Stimulated activated naive B cell treated with anti-CD40 and anti-IgM and Interleukin-4, amounts not matched to agents 10 μg/mL and 1 μg/mL and 100 μg/mL, for 72 hours (primary cell): ENCODE data around the gene SFRP2.
A peak's percentile ranks its signal among the peaks of the same experiment; 100 is the strongest.

Experiments used
- ATAC-seq, 2 donors: fragments of 150-1000 bp; cut with Tn5 transposase; replicated peaks; 2 replicates each; pipeline ENCODE4 v1.10.0; 2021; ENCODE audit warnings: moderate library complexity in 1 of 2
- DNase-seq: peaks from one replicate; pipeline ENCODE4 v3.0.0; 2021
- H3K27ac Mint-ChIP-seq: one replicate; pipeline ENCODE4 v1.8.0; 2022; ENCODE audit warnings: mild to moderate bottlenecking, mixed read lengths
- H3K27me3 Mint-ChIP-seq, 2 donors: one replicate each; pipeline ENCODE4 v1.8.0; 2022; ENCODE audit warnings: mixed read lengths in 2 of 2
- H3K36me3 Mint-ChIP-seq, 2 donors: one replicate each; pipeline ENCODE4 v1.8.0; 2022; ENCODE audit warnings: mixed read lengths in 2 of 2, mild to moderate bottlenecking in 1 of 2
- H3K4me1 Mint-ChIP-seq, 2 donors: one replicate each; pipeline ENCODE4 v1.8.0; 2022; ENCODE audit warnings: mixed read lengths in 2 of 2, mild to moderate bottlenecking in 1 of 2
- H3K4me3 Mint-ChIP-seq, 2 donors: one replicate each; pipeline ENCODE4 v1.8.0; 2022; ENCODE audit warnings: mild to moderate bottlenecking in 2 of 2, mixed read lengths in 2 of 2, moderate library complexity in 1 of 2
- H3K9me3 Mint-ChIP-seq, 2 donors: one replicate each; pipeline ENCODE4 v1.8.0; 2022; ENCODE audit warnings: mixed read lengths in 2 of 2, mild to moderate bottlenecking in 1 of 2

Gene SFRP2

GRCh38 chr4:153789741-153790499 is 1.0 kb upstream of the SFRP2 start:
- DNase-seq: no peak
- H3K9me3 Mint-ChIP-seq: no peaks in the 10 kb centered on the region
- H3K27ac Mint-ChIP-seq: no peak overlapping the region
- peaks cover 32 to 56% of the 10 kb centered on the region in 2 donors for H3K4me1 Mint-ChIP-seq
- peaks cover 1 to 3% of the 10 kb centered on the region in 2 donors for H3K36me3 Mint-ChIP-seq
- H3K4me3 Mint-ChIP-seq: peak overlapping the region; percentile 48 to 93
- H3K27me3 Mint-ChIP-seq: peaks cover 63 to 100% of the 10 kb centered on the region in 2 donors
- no peak for ATAC-seq

GRCh38 chr4:153788051-153788412 is 851 bp downstream of the SFRP2 start:
- no peak for DNase-seq
- Mint-ChIP-seq H3K4me3 (peak overlapping the region; percentile 82 to 83), H3K27me3 (peaks cover 57 to 98% of the 10 kb centered on the region in 2 donors), H3K9me3 (no peaks in the 10 kb centered on the region), H3K4me1 (peaks cover 31 to 53% of the 10 kb centered on the region in 2 donors), H3K36me3 (peaks cover 1 to 3% of the 10 kb centered on the region in 2 donors), H3K27ac (peak overlapping the region; percentile 81)
- no peak for ATAC-seq

DNA sequence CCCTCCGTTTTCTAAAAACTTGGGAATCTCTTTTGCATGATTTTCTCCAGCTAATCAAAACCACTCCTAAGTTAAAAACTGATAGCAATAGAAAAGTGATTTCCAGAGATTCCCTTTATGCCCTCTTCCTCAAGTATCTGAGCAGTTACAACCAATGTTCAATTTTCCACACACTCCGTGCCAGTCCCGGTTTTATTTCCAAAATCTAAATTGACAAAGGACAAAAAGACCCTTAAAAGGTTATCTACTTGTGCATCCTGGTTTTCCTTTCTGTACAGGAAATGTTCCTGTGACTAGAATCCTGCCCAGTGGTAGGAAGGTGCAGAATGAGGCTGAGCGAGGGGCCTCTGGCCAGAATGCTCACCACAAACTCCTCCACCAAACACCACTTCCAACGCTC is 1.3 kb downstream of the SFRP2 start:
- Mint-ChIP-seq H3K4me3 (peak overlapping the region; percentile 82 to 83), H3K27me3 (peaks cover 52 to 95% of the 10 kb centered on the region in 2 donors), H3K4me1 (peaks cover 28 to 48% of the 10 kb centered on the region in 2 donors), H3K9me3 (no peaks in the 10 kb centered on the region), H3K36me3 (peaks cover 1 to 3% of the 10 kb centered on the region in 2 donors), H3K27ac (peak overlapping the region; percentile 81)
- no peak for ATAC-seq
- no peak for DNase-seq

DNA sequence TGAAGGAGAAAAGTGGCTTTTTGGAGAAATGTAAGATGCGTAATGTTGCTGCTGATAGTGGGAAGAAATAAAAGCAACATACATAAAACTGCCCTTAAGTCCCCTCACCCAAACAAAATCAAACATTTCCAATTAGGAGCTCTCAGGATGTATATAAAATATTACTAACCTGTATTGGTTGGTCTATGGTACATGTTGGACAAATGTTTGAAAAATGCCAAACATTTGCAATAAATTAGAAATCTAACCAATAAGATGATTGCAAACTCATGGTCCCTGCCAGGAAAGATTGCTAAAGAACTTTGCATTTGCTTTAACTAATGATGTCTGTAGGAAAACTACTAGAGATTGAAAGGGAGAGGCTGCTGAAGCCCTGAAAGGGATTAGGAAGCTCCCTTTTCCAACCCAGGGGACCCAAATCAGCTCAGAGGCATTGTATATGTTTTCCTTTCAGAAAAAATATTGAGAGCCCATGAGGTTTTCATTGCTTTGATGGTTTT is 1.8 kb downstream of the SFRP2 start:
- H3K36me3 Mint-ChIP-seq: peaks cover 1 to 3% of the 10 kb centered on the region in 2 donors
- no peak overlapping the region for H3K4me3 Mint-ChIP-seq
- no peak overlapping the region for H3K27ac Mint-ChIP-seq
- ATAC-seq (no peak), DNase-seq (no peak)
- no peaks in the 10 kb centered on the region for H3K9me3 Mint-ChIP-seq
- H3K27me3 Mint-ChIP-seq: peaks cover 48 to 95% of the 10 kb centered on the region in 2 donors
- H3K4me1 Mint-ChIP-seq: peaks cover 25 to 43% of the 10 kb centered on the region in 2 donors

DNA sequence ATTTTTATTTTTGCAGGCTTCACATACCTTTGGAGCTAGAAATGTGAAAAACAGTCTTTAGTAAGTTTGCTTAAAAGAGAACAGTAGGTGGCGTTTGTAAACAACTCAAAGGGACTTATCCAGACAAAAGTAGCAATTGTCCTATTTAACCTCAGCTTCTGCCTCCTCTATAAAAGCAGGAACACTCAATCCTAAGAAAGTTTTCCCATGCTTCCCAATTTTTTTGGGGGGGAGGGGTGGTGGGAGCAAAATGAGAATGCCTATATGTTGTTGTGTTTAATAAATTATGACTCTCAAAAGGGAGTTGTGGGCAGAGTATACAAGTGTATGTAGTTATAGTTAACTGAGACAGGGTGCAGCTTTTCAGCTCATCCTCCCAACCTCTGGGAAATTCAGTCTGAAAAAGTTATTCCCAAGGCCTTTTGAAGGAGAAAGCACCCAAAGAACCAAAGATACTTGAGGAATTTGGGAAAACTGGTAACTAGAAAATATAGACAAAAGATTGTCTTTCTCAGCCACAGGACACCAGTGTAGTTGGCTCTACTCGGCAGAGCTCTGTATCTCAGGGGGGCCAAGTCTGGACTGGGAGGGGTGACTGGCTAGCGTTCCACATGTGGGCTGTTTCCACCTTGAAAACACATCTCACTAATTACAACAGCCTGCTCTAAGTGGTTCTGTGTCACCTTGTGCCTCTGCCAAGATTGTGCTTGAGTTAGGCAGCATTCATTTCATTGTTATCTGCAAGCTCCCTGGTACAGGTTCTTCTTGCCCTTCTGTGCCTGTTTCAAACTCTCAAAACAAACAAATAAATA is 2.8 kb downstream of the SFRP2 start:
- ATAC-seq: peak in 1 of 2 donors; percentile 32
- no peaks in the 10 kb centered on the region for H3K9me3 Mint-ChIP-seq
- DNase-seq: no peak
- peaks cover 17 to 33% of the 10 kb centered on the region in 2 donors for H3K4me1 Mint-ChIP-seq
- peaks cover 0 to 3% of the 10 kb centered on the region in 2 donors for H3K36me3 Mint-ChIP-seq
- no peak overlapping the region for H3K27ac Mint-ChIP-seq
- H3K27me3 Mint-ChIP-seq: peaks cover 46 to 95% of the 10 kb centered on the region in 2 donors
- H3K4me3 Mint-ChIP-seq: no peak overlapping the region

GRCh38 chr4:153784166-153784699 is 4.7 kb downstream of the SFRP2 start:
- H3K36me3 Mint-ChIP-seq: peaks cover 0 to 3% of the 10 kb centered on the region in 2 donors
- H3K4me3 Mint-ChIP-seq: no peak overlapping the region
- peaks cover 41 to 88% of the 10 kb centered on the region in 2 donors for H3K27me3 Mint-ChIP-seq
- H3K4me1 Mint-ChIP-seq: peaks cover 10 to 15% of the 10 kb centered on the region in 2 donors
- H3K9me3 Mint-ChIP-seq: no peaks in the 10 kb centered on the region
- ATAC-seq: no peak
- H3K27ac Mint-ChIP-seq: no peak overlapping the region
- no peak for DNase-seq

- Mint-ChIP-seq H3K4me3 (no peak overlapping the region), H3K4me1 (peaks cover 0 to under 1% of the 10 kb centered on the region in 2 donors), H3K9me3 (no peaks in the 10 kb centered on the region), H3K36me3 (no peaks in the 10 kb centered on the region), H3K27ac (no peak overlapping the region), H3K27me3 (peaks cover 39 to 71% of the 10 kb centered on the region in 2 donors)
- ATAC-seq: no peak
- DNase-seq: no peak
Measured at GRCh38 chr4:153782581-153782980, 6.3 kb downstream of the SFRP2 start.

DNA sequence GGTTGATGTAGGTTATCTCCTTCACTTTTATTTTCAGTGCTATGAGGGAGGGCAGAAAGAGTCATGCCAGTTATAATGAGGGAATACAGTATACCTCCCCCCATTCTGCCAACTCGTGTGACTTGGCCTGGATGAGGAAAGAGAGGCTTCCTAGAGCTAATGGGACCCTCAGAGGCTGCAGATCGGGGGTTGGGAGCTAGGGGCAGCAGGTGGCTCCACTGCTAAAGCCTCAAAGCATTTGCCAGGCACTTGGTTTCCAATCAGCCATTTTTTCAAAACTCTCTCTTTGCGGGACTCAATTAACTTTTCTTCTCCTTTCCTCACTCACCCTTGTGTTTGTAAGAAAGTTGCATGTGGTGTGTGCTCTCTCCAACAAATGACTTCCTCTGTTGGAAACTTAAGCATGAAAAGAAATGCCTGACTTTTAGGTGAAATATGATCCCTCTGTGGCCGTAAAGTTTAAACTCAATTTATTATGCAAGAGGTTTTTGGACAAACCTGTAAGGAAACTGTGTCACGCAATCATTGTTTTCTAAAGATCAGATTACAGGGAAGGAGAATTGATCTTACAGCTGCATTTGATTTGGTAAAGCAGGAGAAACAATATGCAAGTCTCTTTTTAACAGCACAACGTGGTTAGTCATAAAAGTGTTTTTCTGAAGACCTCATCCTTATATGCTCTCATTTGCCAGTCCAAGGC is 7.0 kb downstream of the SFRP2 start:
- no peak overlapping the region for H3K4me3 Mint-ChIP-seq
- H3K9me3 Mint-ChIP-seq: no peaks in the 10 kb centered on the region
- H3K27me3 Mint-ChIP-seq: peaks cover 39 to 65% of the 10 kb centered on the region in 2 donors
- ATAC-seq (no peak), DNase-seq (no peak)
- no peaks in the 10 kb centered on the region for H3K36me3 Mint-ChIP-seq
- no peaks in the 10 kb centered on the region for H3K4me1 Mint-ChIP-seq
- no peak overlapping the region for H3K27ac Mint-ChIP-seq

- Mint-ChIP-seq H3K36me3 (no peaks in the 10 kb centered on the region), H3K27me3 (peaks cover 43 to 65% of the 10 kb centered on the region in 2 donors), H3K4me1 (no peaks in the 10 kb centered on the region), H3K4me3 (no peak overlapping the region), H3K9me3 (no peaks in the 10 kb centered on the region), H3K27ac (no peak overlapping the region)
- DNase-seq (no peak), ATAC-seq (no peak)
Measured at GRCh38 chr4:153781280-153781679, 7.6 kb downstream of the SFRP2 start.

- Mint-ChIP-seq H3K27ac (no peak overlapping the region), H3K4me3 (no peak overlapping the region), H3K9me3 (no peaks in the 10 kb centered on the region), H3K36me3 (no peaks in the 10 kb centered on the region), H3K4me1 (no peaks in the 10 kb centered on the region), H3K27me3 (peaks cover 47 to 65% of the 10 kb centered on the region in 2 donors)
- ATAC-seq (peak; percentile 31 to 42), DNase-seq (no peak)
Measured at GRCh38 chr4:153780876-153781275, 8.0 kb downstream of the SFRP2 start.

DNA sequence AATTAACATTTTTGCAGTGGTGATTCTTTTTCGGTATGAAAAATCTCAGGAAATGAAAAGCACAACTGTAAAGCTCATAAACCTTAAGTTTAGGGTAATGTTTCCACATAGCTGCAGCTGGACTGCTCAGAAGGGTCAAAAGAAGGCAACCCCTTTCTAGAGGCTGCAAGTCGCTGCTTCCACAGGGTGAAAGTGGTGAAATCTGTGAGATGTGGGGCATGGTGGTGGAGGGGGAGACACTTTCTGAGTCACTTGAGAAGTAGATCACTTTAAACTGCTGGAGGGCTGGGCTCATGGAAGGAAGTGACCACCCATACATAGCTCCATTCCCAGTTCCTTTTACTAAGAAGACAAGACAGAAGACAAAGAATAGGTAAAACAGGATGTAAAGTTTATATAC is 8.7 kb downstream of the SFRP2 start:
- Mint-ChIP-seq H3K27ac (no peak overlapping the region), H3K27me3 (peaks cover 51 to 62% of the 10 kb centered on the region in 2 donors), H3K9me3 (no peaks in the 10 kb centered on the region), H3K4me1 (no peaks in the 10 kb centered on the region), H3K36me3 (no peaks in the 10 kb centered on the region), H3K4me3 (no peak overlapping the region)
- no peak for DNase-seq
- ATAC-seq: no peak

GRCh38 chr4:153778383-153778782 is 10.5 kb downstream of the SFRP2 start:
- no peaks in the 10 kb centered on the region for H3K36me3 Mint-ChIP-seq
- DNase-seq: no peak
- no peaks in the 10 kb centered on the region for H3K9me3 Mint-ChIP-seq
- no peak for ATAC-seq
- H3K27me3 Mint-ChIP-seq: peaks cover 49 to 51% of the 10 kb centered on the region in 2 donors
- no peak overlapping the region for H3K27ac Mint-ChIP-seq
- no peak overlapping the region for H3K4me3 Mint-ChIP-seq
- no peaks in the 10 kb centered on the region for H3K4me1 Mint-ChIP-seq

DNA sequence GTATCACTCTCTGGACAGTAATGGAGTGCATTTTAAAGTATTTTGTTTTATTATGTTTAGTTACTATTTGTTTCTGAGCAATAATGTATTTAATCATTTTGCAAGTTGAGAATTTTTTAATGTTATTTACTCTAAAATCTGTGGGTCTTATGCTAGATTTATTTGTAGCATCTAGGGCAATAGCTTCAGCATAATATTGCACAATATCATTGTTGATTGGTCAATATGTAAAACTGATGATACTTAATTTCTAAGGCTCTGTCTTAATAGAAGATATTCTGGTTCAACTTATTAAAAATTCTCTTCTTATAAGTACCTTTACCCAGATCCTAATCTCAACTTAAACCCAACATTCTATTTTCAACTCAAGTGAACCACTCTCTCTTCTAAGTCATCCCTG is 11.5 kb downstream of the SFRP2 start:
- Mint-ChIP-seq H3K27ac (no peak overlapping the region), H3K4me3 (no peak overlapping the region), H3K27me3 (peaks cover 51 to 56% of the 10 kb centered on the region in 2 donors), H3K36me3 (peaks cover 0 to 2% of the 10 kb centered on the region in 2 donors), H3K9me3 (no peaks in the 10 kb centered on the region), H3K4me1 (no peaks in the 10 kb centered on the region)
- DNase-seq: no peak
- no peak for ATAC-seq

GRCh38 chr4:153776601-153777000 is 12.3 kb downstream of the SFRP2 start:
- no peaks in the 10 kb centered on the region for H3K9me3 Mint-ChIP-seq
- H3K36me3 Mint-ChIP-seq: peaks cover 0 to 2% of the 10 kb centered on the region in 2 donors

More at GRCh38 chr4:153776601-153777000, 12.3 kb downstream of the SFRP2 start:
- Mint-ChIP-seq H3K4me1 (no peaks in the 10 kb centered on the region), H3K27ac (no peak overlapping the region), H3K27me3 (peaks cover 47 to 55% of the 10 kb centered on the region in 2 donors), H3K4me3 (no peak overlapping the region)
- ATAC-seq (no peak), DNase-seq (no peak)
